ENCODE data around the gene PTPN12. TPM values are rescaled to one million over a fixed set of nuclear protein-coding genes. Genes with fewer than 3 reads are reported as not detected.
A peak's percentile ranks its signal among the peaks of the same experiment; 100 is the strongest.

The PTPN12 gene
- total and polyA plus RNA-seq, 10 donors, result 32.1 to 183 (median 130) TPM

- Histone ChIP-seq H3K27me3 (replicated peaks in 1 of 7) (no peaks in the 10 kb centered on the region), H3K4me1 (peaks cover 14 to 65% (median 41%) of the 10 kb centered on the region in 6 donors), H3K36me3 (no peaks in the 10 kb centered on the region), H3K9me3 (no peaks in the 10 kb centered on the region), H3K27ac (peak overlapping the region in 7 of 8 donors; percentile 86 to 99 (median 96)), H3K4me3 (peak overlapping the region; percentile 66 to 97 (median 84))
- no peak for TF ChIP-seq POLR2AphosphoS5 (IDR thresholded peaks at IDR 0.05)
- TF ChIP-seq, protein P1, sequence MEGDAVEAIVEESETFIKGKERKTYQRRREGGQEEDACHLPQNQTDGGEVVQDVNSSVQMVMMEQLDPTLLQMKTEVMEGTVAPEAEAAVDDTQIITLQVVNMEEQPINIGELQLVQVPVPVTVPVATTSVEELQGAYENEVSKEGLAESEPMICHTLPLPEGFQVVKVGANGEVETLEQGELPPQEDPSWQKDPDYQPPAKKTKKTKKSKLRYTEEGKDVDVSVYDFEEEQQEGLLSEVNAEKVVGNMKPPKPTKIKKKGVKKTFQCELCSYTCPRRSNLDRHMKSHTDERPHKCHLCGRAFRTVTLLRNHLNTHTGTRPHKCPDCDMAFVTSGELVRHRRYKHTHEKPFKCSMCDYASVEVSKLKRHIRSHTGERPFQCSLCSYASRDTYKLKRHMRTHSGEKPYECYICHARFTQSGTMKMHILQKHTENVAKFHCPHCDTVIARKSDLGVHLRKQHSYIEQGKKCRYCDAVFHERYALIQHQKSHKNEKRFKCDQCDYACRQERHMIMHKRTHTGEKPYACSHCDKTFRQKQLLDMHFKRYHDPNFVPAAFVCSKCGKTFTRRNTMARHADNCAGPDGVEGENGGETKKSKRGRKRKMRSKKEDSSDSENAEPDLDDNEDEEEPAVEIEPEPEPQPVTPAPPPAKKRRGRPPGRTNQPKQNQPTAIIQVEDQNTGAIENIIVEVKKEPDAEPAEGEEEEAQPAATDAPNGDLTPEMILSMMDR (IDR thresholded peaks at IDR 0.05 in 8 of 11, conservative IDR thresholded peaks at IDR 0.05 in 3 of 11), result no peak
- TF ChIP-seq POLR2A (IDR thresholded peaks at IDR 0.05), result no peak
- no peak for DNase-seq
- intact Hi-C loops (cut with DNase I; ENCODE audit: low total_unique reads), result no loop called here
- WGBS, 5 donors, result 40 to 47% (median 42%) methylated on average over 9 of the region's 9 CpGs
Measured at GRCh38 chr7:77536017-77536412, 1.1 kb upstream of the PTPN12 start.

DNA sequence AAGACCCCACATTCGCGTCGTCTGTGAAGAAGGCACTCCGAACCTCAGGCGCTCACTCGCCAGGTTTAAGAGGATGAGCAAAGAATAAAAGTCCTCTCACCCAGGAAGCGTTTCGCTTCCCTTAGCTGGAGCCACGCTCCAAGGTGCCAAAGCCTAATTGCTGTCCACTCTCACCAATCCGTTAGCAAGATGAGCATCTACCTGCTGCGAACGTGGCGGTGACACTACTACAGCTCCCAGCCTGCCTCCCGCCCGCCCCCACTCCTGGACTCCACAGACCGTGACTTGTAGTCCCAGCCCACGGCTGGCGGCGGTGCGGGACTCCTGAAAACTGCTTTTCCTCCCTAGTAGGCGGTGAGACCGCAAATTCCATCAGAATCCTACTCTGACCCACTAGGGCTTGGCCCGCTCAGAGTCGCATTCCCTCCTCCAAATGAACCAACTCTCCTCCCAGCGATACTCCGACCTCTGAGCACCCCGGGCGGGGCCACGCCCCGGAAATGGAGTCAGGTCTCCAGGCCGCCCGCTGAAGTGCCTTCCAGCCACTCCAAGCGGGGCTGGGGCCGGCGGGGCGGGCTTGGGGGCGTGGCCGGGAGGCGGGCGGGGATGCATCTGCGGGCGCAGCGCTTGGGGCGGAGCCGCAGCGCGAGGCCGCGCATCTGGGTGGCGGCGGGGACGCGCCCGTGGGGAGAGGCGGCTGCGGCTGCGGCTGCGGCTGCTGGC lies 521 bp upstream of the PTPN12 start:
- 0 to 3% (median 1%) methylated on average over 29 to 58 of the region's 58 CpGs for WGBS, 5 donors
- Histone ChIP-seq H3K4me3 (peak overlapping the region; percentile 66 to 97 (median 88)), H3K9me3 (no peaks in the 10 kb centered on the region), H3K36me3 (no peaks in the 10 kb centered on the region), H3K4me1 (peaks cover 12 to 65% (median 41%) of the 10 kb centered on the region in 6 donors), H3K27me3 (replicated peaks in 1 of 7) (no peaks in the 10 kb centered on the region), H3K27ac (peak overlapping the region; percentile 85 to 99 (median 96))
- peak; percentile 100 for DNase-seq
- intact Hi-C loops (cut with DNase I; ENCODE audit: low total_unique reads), result no loop called here
- TF ChIP-seq, protein P1 (IDR thresholded peaks at IDR 0.05 in 8 of 11, conservative IDR thresholded peaks at IDR 0.05 in 3 of 11), result peak in 1 of 11 experiments; percentile 6
- TF ChIP-seq POLR2A (IDR thresholded peaks at IDR 0.05) (peak in 2 of 3 donors; percentile 73 to 85), POLR2AphosphoS5 (IDR thresholded peaks at IDR 0.05) (peak; percentile 96 to 97 (median 97))

GRCh38 chr7:77537778-77538280 lies 734 bp downstream of the PTPN12 start:
- DNase-seq, result no peak
- intact Hi-C loops (cut with DNase I; ENCODE audit: low total_unique reads), result no loop called here
- no peak for TF ChIP-seq POLR2AphosphoS5 (IDR thresholded peaks at IDR 0.05)
- TF ChIP-seq POLR2A (IDR thresholded peaks at IDR 0.05), result no peak
- TF ChIP-seq, protein P1 (IDR thresholded peaks at IDR 0.05 in 8 of 11, conservative IDR thresholded peaks at IDR 0.05 in 3 of 11), result no peak
- WGBS, 5 donors, result 0% methylated on average over 24 to 43 of the region's 43 CpGs
- Histone ChIP-seq H3K36me3 (no peaks in the 10 kb centered on the region), H3K27ac (peak overlapping the region; percentile 81 to 99 (median 96)), H3K4me1 (peaks cover 12 to 67% (median 53%) of the 10 kb centered on the region in 6 donors), H3K9me3 (no peaks in the 10 kb centered on the region), H3K4me3 (peak overlapping the region; percentile 66 to 97 (median 88)), H3K27me3 (replicated peaks in 1 of 7) (no peaks in the 10 kb centered on the region)
